ENCODE data around the gene ADK.

The ADK gene

GRCh38 chr10:74736029-74736428, 585.0 kb downstream of the ADK start:
- Histone ChIP-seq H3K9ac (no peak overlapping the region), H3K4me3 (no peak overlapping the region), H3K4me1 (peaks cover 40% of the 10 kb centered on the region), H3K9me3 (peaks cover 23% of the 10 kb centered on the region), H3K4me2 (no peak overlapping the region), H3K27ac (no peak overlapping the region), H3K27me3 (no peaks in the 10 kb centered on the region), H4K20me1 (no peaks in the 10 kb centered on the region), H3K36me3 (no peaks in the 10 kb centered on the region)
- TF ChIP-seq Cebpa-rat (IDR thresholded peaks at IDR 0.05): no peak

GRCh38 chr10:74738052-74738451, 587.0 kb downstream of the ADK start:
- H3K9ac ChIP-seq: peak overlapping the region; percentile 78; the same call in 1 of the 2 replicates
- peak overlapping the region; percentile 91 for H3K27ac ChIP-seq
- no peak for TF ChIP-seq Cebpa-rat (IDR thresholded peaks at IDR 0.05)

DNA sequence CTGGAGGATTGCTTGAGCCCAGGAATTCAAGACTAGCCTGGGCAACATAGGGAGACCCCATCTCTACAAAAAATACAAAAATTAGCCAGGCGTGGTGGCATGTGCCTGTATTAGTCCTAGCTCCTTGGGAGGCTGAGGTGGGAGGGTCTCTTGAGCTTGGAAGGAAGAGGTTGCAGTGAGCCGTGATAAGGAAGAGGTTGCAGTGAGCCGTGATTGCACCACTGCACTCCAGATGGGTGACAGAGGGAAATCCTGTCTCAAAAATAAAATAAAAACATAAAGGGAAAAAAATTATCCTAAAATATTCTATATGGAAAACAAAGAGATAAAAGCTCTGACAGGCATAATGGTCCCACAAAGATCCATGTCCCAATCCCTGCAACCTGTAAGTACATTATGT, 587.5 kb downstream of the ADK start:
- Histone ChIP-seq H3K36me3 (no peaks in the 10 kb centered on the region), H3K27me3 (no peaks in the 10 kb centered on the region), H3K4me2 (peak overlapping the region; percentile 90), H3K9ac (peak overlapping the region; percentile 78; the same call in 1 of the 2 replicates), H3K4me3 (peak overlapping the region; percentile 57), H3K9me3 (peaks cover 9% of the 10 kb centered on the region), H3K27ac (peak overlapping the region; percentile 91), H3K4me1 (peaks cover 44% of the 10 kb centered on the region), H4K20me1 (no peaks in the 10 kb centered on the region)
- peak; percentile 63 for TF ChIP-seq Cebpa-rat (IDR thresholded peaks at IDR 0.05)

More at GRCh38 chr10:74738052-74738451, 587.0 kb downstream of the ADK start:
- peak overlapping the region; percentile 90 for H3K4me2 ChIP-seq
- no peak overlapping the region for H3K4me3 ChIP-seq
- H3K4me1 ChIP-seq: peaks cover 41% of the 10 kb centered on the region
- H3K27me3 ChIP-seq: no peaks in the 10 kb centered on the region
- no peaks in the 10 kb centered on the region for H3K36me3 ChIP-seq
- no peaks in the 10 kb centered on the region for H4K20me1 ChIP-seq
- H3K9me3 ChIP-seq: peaks cover 14% of the 10 kb centered on the region

DNA sequence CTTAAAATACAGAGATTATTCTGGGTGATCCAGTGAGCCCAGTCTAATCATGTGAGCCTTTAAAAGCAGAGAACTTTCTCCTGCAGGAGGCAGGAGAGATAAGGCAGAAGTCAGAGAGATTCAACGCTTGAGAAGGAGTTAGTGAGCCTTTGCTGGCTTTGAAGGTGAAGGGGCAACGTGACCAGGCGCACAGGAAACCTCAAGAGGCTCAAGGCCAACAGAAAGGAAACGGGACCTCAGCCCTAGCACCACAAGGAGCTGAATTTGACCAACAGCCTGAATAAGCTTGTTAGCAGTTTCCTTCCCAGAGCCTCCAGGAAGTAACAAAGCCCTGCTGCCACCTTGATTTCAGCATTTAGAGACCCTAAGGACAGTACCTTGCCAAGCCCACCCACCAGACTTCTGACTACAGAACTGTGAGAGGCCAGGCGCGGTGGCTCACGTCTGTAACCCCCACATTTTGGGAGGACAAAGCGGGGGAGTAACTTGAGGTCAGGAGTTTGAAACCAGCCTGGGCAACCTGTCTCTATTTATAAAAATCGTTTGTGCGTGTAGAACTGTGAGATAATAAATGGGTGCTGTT, 588.1 kb downstream of the ADK start:
- H3K27me3 ChIP-seq: no peaks in the 10 kb centered on the region
- H3K4me3 ChIP-seq: peak overlapping the region; percentile 57
- H3K36me3 ChIP-seq: no peaks in the 10 kb centered on the region
- H3K27ac ChIP-seq: peak overlapping the region; percentile 91
- peaks cover 49% of the 10 kb centered on the region for H3K4me1 ChIP-seq
- TF ChIP-seq Cebpa-rat (IDR thresholded peaks at IDR 0.05): no peak
- H3K9ac ChIP-seq: peak overlapping the region; percentile 78
- H3K9me3 ChIP-seq: 0 out of 2 replicates have a peak, but pooled peaks cover 3% of the 10 kb centered on the region
- H3K4me2 ChIP-seq: peak overlapping the region; percentile 90
- H4K20me1 ChIP-seq: no peaks in the 10 kb centered on the region

- H4K20me1 ChIP-seq: no peaks in the 10 kb centered on the region
- TF ChIP-seq Cebpa-rat (IDR thresholded peaks at IDR 0.05): no peak
- no peaks in the 10 kb centered on the region for H3K9me3 ChIP-seq
- no peak overlapping the region for H3K4me2 ChIP-seq
- H3K4me3 ChIP-seq: no peak overlapping the region
- H3K27me3 ChIP-seq: no peaks in the 10 kb centered on the region
- peak overlapping the region; percentile 32 for H3K27ac ChIP-seq
- no peaks in the 10 kb centered on the region for H3K36me3 ChIP-seq
- H3K4me1 ChIP-seq: peaks cover 35% of the 10 kb centered on the region
- no peak overlapping the region for H3K9ac ChIP-seq
Measured at GRCh38 chr10:74743401-74743800, 592.4 kb downstream of the ADK start.

GRCh38 chr10:74745449-74745848, 594.4 kb downstream of the ADK start:
- Histone ChIP-seq H3K9ac (no peak overlapping the region), H3K9me3 (no peaks in the 10 kb centered on the region), H3K27me3 (no peaks in the 10 kb centered on the region), H3K4me2 (no peak overlapping the region), H4K20me1 (no peaks in the 10 kb centered on the region), H3K4me1 (peaks cover 15% of the 10 kb centered on the region), H3K36me3 (no peaks in the 10 kb centered on the region), H3K27ac (no peak overlapping the region), H3K4me3 (no peak overlapping the region)
- TF ChIP-seq Cebpa-rat (IDR thresholded peaks at IDR 0.05): no peak

DNA sequence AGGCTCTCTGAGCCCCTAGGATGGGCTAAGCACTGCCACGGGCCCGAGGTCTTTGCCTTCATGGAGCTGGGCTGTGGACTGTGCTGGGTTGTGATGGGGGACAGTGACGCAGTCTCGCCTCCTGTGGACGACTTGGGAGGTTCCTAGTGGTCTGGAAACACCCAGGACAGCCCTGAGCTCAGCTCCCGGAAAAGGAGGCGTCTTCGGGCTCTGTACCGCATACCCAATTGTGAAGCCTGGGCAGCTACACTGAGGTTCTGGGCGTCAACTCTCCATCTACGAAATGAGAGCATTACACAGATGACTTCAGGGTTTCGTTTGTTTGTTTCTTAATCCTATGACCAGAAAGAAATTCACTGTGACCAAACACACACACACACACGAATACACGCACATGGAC, 595.8 kb downstream of the ADK start:
- no peak overlapping the region for H3K27ac ChIP-seq
- no peak for TF ChIP-seq Cebpa-rat (IDR thresholded peaks at IDR 0.05)
- H3K4me1 ChIP-seq: peaks cover 9% of the 10 kb centered on the region
- no peaks in the 10 kb centered on the region for H4K20me1 ChIP-seq
- no peaks in the 10 kb centered on the region for H3K27me3 ChIP-seq
- H3K9me3 ChIP-seq: no peaks in the 10 kb centered on the region
- no peak overlapping the region for H3K4me3 ChIP-seq
- no peak overlapping the region for H3K9ac ChIP-seq
- no peaks in the 10 kb centered on the region for H3K36me3 ChIP-seq
- H3K4me2 ChIP-seq: no peak overlapping the region

- no peak overlapping the region for H3K4me3 ChIP-seq
- H3K4me2 ChIP-seq: no peak overlapping the region
- no peaks in the 10 kb centered on the region for H3K36me3 ChIP-seq
- TF ChIP-seq Cebpa-rat (IDR thresholded peaks at IDR 0.05): no peak
- H4K20me1 ChIP-seq: no peaks in the 10 kb centered on the region
- H3K27ac ChIP-seq: no peak overlapping the region
- peaks cover 5% of the 10 kb centered on the region for H3K4me1 ChIP-seq
- no peaks in the 10 kb centered on the region for H3K9me3 ChIP-seq
- no peaks in the 10 kb centered on the region for H3K27me3 ChIP-seq
- H3K9ac ChIP-seq: no peak overlapping the region
Measured at GRCh38 chr10:74748468-74749031, 597.5 kb downstream of the ADK start.

- no peak for TF ChIP-seq Cebpa-rat (IDR thresholded peaks at IDR 0.05)
- no peak overlapping the region for H3K4me2 ChIP-seq
- H3K27me3 ChIP-seq: no peaks in the 10 kb centered on the region
- H3K27ac ChIP-seq: no peak overlapping the region
- no peak overlapping the region for H3K4me3 ChIP-seq
- H3K36me3 ChIP-seq: no peaks in the 10 kb centered on the region
- H3K9ac ChIP-seq: no peak overlapping the region
- H4K20me1 ChIP-seq: no peaks in the 10 kb centered on the region
- H3K9me3 ChIP-seq: no peaks in the 10 kb centered on the region
- H3K4me1 ChIP-seq: peaks cover 18% of the 10 kb centered on the region
Measured at GRCh38 chr10:74750848-74751274, 599.8 kb downstream of the ADK start.

- H3K36me3 ChIP-seq: no peaks in the 10 kb centered on the region
- no peaks in the 10 kb centered on the region for H3K9me3 ChIP-seq
- TF ChIP-seq Cebpa-rat (IDR thresholded peaks at IDR 0.05): no peak
- H3K27ac ChIP-seq: no peak overlapping the region
- no peak overlapping the region for H3K9ac ChIP-seq
- no peaks in the 10 kb centered on the region for H4K20me1 ChIP-seq
- no peaks in the 10 kb centered on the region for H3K27me3 ChIP-seq
- H3K4me1 ChIP-seq: peaks cover 18% of the 10 kb centered on the region
- H3K4me3 ChIP-seq: no peak overlapping the region
- no peak overlapping the region for H3K4me2 ChIP-seq
Measured at GRCh38 chr10:74752371-74753040, 601.5 kb downstream of the ADK start.
